ENCODE data around the gene USHBP1.

The USHBP1 gene

GRCh38 chr19:17237747-17238706 is 26.5 kb downstream of the USHBP1 start:
- no peak for DNase-seq (ENCODE audit: low spot score)

DNA sequence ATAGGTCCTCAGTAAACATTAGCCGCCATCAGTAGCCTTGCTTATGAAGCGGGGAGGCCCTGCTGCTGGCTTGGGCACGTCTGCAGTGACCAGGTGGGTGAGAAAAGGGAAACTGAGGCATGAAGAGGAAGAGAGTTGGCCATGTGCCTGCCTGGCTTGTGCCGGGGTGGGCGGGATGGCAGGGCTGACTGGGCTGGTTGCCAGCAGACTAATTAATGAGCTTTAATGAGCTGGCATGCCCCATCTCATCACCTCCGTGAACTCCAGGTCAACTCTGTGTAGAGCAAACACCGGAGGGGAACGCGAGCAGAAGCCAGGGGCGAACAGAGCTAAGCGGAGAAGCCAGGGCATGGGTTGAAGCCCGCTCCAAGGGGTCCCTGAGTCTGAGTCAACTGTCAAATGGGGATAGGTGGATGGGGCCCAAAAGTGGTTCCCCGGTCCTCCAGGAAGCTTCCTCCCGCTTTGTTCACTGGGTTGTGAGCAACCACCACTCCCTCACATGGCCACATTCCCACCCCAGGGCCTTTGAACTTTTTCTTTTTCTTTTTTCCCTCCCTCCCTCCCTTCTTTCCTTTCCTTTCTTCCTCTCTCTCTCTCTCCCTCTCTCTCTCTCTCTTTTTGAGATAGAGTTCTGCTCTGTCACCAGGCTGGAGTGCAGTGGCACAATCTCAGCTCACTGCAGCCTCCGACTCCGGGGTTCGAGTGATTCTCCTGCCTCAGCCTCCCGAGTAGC is 27.6 kb downstream of the USHBP1 start:
- DNase-seq (ENCODE audit: low spot score), result no peak

DNA sequence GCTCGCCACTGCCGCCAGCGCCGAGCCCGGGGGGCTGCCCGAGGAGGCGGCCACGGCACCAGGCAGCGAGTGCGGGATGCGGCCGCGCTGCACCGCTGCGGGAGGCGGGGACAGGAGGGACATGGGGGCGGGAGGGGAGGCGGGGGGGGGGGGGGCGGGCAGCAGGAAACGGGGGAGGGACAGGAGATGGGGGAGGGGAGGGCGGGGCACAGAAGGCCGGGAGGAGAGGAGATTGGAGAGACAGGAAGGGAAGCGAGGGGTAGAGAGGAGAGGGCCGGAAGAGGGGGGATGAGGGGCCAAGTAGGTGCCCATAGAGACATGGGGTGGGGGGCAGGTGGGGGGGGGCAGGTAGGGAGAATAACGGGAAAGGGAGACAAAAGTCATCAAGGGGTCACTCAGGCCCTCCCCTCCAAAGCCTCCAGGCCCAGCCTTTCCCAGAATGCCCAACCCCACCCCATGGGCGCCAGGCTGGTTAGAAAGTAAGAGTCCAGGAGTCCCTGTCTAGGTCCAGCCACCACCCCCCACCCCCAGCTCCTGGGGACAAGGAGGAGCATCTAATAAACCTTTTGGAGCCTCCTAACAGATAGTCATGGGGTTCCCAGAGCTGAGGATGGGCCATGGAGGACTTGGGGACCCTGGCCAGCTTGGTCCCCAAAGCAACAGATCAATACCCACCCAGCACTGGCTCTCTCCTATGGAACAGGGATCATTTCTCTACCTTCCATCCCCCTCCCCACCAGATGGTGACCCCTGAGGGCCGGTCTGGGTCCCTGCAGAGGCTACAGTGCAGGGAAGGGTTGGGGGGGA is 28.4 kb downstream of the USHBP1 start:
- DNase-seq (ENCODE audit: low spot score), result no peak

GRCh38 chr19:17235300-17235970 is 29.1 kb downstream of the USHBP1 start:
- peak; percentile 79 for DNase-seq (ENCODE audit: low spot score)

GRCh38 chr19:17234911-17235299 is 29.6 kb downstream of the USHBP1 start:
- DNase-seq (ENCODE audit: low spot score), result no peak

GRCh38 chr19:17232258-17232657 is 32.3 kb downstream of the USHBP1 start:
- no peak for DNase-seq (ENCODE audit: low spot score)

DNA sequence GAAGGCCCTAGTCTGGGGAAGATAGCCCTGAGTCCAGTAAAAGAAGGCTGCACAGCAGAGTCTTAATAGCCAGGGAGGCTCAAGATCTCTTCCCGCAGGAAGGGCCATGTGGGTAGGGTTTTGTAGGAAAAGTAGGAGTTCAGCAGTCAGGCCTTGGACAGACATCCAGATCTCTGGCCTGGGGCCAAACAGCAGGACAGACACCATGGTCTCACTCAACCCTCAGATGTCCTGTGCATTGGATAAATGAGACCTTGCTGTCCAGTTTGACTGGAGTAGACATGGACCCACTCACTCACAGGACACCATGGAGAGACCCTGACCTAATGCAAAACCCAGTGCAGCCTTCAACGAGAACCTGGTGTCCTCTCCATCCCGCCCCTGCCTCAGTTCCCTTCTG is 34.7 kb downstream of the USHBP1 start:
- DNase-seq (ENCODE audit: low spot score), result no peak

- no peak for DNase-seq (ENCODE audit: low spot score)
These were observed 36.7 kb downstream of the USHBP1 start for GRCh38 chr19:17227798-17228367.

GRCh38 chr19:17226002-17226933 is 38.3 kb downstream of the USHBP1 start, which contains the start of gene OCEL1:
OCEL1 (plus strand) TSS chr19:17226226; CDS start chr19:17226248, 22 bp downstream.
- peak; percentile 99 for DNase-seq (ENCODE audit: low spot score)

DNA sequence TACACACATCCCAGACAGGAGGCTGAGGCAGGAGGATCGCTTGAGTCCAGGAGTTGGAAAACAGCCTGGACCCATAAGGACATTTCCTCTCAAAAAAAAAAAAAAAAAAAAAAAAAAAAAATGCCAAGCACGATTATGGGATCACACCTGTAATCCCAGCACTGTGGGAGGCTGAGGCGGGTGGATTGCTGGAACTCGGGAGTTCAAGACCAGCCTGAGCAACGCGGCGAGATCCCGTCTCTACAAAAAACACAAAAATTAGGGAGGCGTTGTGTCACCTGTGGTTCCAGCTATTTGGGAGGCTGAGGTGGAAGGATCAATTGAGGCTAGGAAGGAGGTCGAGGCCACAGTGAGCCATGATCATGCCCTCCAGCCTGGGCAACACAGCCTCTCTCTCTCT is 39.5 kb downstream of the USHBP1 start:
- DNase-seq (ENCODE audit: low spot score), result no peak

GRCh38 chr19:17220207-17220758 is 44.3 kb downstream of the USHBP1 start:
- DNase-seq (ENCODE audit: low spot score), result no peak

GRCh38 chr19:17219286-17219685 is 45.3 kb downstream of the USHBP1 start:
- no peak for DNase-seq (ENCODE audit: low spot score)

DNA sequence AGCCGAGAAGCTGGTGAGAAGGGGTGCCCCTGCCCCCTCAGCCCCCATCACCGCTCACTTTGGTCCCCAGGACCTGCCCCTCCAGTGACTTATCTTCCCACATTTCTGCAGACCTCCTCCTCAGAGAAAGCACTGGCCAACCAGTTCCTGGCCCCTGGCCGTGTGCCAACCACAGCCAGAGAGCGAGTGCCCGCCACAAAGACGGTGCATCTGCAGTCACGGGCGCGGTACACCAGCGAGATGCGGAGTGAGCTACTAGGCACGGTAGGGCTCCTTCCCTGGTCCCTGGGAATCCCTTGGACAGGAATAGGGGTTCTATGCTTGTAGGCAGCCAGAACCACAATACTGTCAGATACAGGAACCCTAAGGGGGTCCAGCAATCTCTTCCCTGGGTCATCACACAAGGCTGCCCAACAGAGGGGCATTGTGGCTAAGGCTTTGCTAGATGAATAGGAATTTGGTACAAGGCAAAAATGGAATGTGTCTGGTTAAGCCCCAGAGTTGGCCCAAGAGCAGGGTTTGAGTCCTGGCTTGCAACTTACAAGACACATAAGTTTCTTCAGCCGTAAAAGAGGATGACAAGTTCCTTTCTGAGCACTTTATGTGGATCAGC is 48.4 kb downstream of the USHBP1 start:
- no peak for DNase-seq (ENCODE audit: low spot score)

DNA sequence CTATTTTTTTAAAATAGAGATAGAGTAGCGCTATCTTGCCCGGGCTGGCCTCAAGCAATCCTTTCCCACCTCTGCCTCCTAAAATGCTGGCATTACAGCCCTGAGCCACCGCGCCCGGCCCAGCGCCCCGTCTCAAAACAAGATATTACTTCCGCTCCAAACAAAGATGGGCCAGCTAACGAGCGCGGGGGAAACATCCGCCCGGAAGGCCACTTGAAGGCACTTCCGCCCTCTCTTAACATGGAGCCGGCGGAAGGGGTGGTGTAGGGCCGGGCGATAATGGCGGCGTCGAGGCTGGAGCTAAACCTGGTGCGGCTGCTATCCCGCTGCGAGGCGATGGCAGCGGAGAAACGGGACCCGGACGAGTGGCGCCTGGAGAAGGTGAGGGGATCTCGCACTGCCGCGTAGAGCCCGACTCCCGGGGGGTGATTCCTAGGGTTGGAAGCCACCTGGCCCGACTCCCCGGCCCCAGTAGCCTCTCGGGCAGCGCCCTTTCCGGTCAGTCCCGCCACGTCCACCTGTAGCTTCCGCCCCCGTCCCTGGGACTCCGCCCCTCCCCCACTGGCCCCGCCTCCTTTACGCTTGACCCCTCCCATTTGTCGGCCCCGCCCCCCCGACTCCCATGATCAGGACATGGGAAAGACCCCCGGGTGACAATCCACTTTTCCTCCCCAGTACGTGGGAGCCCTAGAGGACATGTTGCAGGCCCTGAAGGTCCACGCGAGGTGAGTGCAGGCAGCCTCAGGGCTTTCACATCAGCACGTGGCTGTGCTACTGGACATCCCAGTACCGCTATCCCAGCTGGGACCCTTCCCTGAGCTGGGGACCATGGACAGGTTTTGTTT is 49.2 kb downstream of the USHBP1 start, which contains the start of gene USE1:
USE1 (plus strand) TSS at position 231 of the 845 bp plus-strand sequence; CDS start at position 280, 49 bp downstream.
- peak; percentile 93 for DNase-seq (ENCODE audit: low spot score)

DNA sequence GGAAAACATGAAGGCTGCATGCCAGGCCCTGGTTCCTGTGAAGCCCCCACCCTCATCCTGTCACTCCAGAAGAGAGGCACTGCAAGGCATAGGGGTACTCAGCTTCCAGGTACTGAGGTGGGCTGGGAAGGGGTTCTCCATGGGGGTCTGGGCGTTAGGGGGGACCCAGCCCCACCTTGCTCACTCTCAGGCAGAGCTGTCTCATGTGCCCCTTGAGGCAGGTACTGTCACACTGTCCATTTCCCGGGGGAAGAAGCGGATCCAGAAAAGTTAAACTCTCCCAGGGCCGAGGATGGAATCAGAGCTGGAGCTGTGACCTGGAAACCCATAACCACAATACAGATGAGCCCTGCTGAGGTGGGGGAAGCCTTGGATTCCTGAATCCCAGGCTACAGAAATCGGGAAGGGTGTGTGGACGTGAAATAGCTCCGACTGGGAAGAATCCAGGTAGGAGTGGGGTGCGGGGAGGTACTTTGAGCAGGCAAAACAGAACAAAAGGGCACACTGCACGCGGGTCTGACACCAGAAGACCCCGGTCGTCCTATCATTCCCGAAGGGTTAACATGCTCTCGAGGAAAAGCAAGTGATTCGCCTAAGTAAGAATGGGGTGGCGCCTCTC is 49.9 kb downstream of the USHBP1 start:
- no peak for DNase-seq (ENCODE audit: low spot score)

DNA sequence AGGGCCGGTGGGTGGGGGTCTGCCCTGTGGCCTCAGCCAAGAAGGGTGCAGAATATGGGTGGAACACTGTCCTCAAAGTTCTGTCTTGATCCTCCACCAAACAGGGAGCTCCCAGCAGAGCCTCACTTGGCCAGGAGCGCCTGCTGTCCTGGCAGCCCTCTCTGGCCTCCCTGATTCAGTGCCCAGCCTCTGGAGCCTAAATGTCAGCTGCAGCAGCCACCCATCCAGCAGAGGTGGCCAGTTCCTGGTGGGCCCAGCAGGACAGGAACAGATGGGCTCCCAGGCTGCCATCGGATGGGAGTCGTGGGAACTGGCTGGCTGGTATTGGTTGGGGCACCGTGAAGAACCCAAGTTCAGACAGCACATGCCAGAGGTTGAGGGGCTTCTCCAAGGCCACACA is 51.2 kb downstream of the USHBP1 start:
- DNase-seq (ENCODE audit: low spot score), result no peak

DNA sequence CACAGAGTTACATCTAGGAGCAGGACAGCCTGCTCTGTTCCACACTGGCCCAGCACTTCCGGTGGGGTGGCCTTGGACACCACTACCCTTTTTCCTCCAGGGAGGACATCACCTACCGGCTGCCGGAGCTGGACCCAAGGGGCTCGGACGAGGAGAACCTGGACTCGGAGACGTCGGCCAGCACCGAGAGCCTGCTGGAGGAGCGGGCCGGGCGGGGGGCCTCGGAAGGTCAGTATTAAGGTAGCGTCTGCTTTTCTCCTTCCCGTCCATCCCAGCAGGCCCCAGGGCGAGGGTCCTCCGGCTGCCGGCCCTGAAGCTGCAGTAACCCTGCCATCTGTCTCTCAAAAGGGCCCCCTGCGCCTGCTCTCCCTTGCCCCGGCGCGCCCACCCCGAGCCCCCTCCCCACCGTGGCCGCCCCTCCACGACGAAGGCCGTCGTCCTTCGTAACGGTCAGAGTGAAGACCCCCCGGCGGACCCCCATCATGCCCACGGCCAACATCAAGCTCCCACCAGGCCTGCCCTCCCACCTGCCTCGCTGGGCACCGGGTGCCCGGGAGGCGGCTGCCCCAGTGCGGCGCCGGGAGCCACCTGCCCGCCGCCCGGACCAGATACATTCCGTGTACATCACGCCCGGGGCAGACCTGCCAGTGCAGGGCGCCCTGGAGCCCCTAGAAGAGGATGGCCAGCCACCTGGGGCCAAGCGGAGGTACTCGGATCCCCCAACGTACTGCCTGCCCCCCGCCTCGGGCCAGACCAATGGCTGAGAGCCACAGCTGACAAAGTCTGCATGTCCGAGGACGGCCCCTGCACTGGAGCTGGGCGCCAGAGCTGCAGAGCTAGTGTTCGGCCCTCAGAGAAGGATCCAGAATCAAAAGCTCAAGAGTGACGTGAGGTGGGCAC is 52.7 kb downstream of the USHBP1 start:
- no peak for DNase-seq (ENCODE audit: low spot score)

All from left forelimb (tissue), 1 donor.